HepG2 (cell line): ENCODE results near the gene ARMH3. TPM values are rescaled to one million over a fixed set of nuclear protein-coding genes. Genes with fewer than 3 reads are reported as not detected.

ENCODE experiments used
- ATAC-seq: fragments of 200-7000 bp; cut with Tn5 transposase; 3 replicates; pipeline ENCODE4 v1.9.1; 2020; ENCODE audit warnings: mild to moderate bottlenecking, moderate library complexity
- BruUV-seq: library from RNA; stranded (reverse); fragments of 400-500 nt; replicated peaks from 2 replicates; lab custom pipeline; 2021; lab: Mats Ljungman, UMichigan
- CTCF ChIA-PET: fragments of 300-600 bp; formaldehyde crosslinking; extraction: SDS; loops from one replicate; lab custom pipeline; 2021; ENCODE audit warnings: low total read pairs, inconsistent platforms, low intra/inter-chr PET ratio; lab: Yijun Ruan, JAX
- POLR2A ChIA-PET: fragments of 350-600 bp; sonication (Branson Sonifier 250); formaldehyde crosslinking; loops from one replicate; lab custom pipeline; 2020; ENCODE audit warnings: antibody characterized with exemption, inconsistent platforms; lab: Yijun Ruan, JAX
- DNase-seq: peaks from one replicate; pipeline ENCODE4 v3.0.0-alpha.2; 2015; ENCODE audit warnings: low spot score
- FAIRE-seq: peaks from 3 replicates; lab custom pipeline; 2011; peaks lifted over from hg19 to GRCh38; lab: Jason Lieb, UNC
- H2AFZ ChIP-seq: one replicate; pipeline ENCODE4 v1.6.1; 2011; ENCODE audit warnings: low read length, inconsistent platforms
- H3K27ac ChIP-seq: fragments of 300-600 bp; 3 replicates; pipeline ENCODE4 v1.8.0; 2011; ENCODE audit warnings: mixed run types, mild to moderate bottlenecking, mixed read lengths, low read length, inconsistent platforms; ENCODE audit not compliant: insufficient read depth; ENCODE audit errors: extremely low read length
- H3K27me3 ChIP-seq, 2 experiments: fragments of 200-600 bp in 1 of 2; 2 replicates in 1 of 2; 3 replicates in 1 of 2; pipeline versions ENCODE4 v1.6.0 to v1.8.0; 2011; ENCODE audit warnings: low read length in 2 of 2, mild to moderate bottlenecking in 2 of 2, moderate library complexity in 2 of 2, inconsistent platforms in 1 of 2; ENCODE audit not compliant: insufficient read depth in 2 of 2, control insufficient read depth in 1 of 2
- H3K36me3 ChIP-seq, 2 experiments: fragments of 200-600 bp in 1 of 2; replicated peaks in 1 of 2; 2 replicates in 1 of 2; 3 replicates in 1 of 2; pipeline versions ENCODE4 v1.5.1 to v1.8.0; 2011; ENCODE audit warnings: low read length in 2 of 2, inconsistent platforms in 1 of 2; ENCODE audit not compliant: insufficient read depth in 2 of 2, control insufficient read depth in 1 of 2
- H3K4me1 ChIP-seq: 2 replicates; pipeline ENCODE4 v1.5.1; 2012; ENCODE audit warnings: low read length, inconsistent platforms; ENCODE audit not compliant: insufficient read depth
- H3K4me2 ChIP-seq: 2 replicates; pipeline ENCODE4 v1.6.0; 2011; ENCODE audit warnings: low read depth, low read length, inconsistent platforms
- H3K4me3 ChIP-seq, 3 experiments: fragments of 200-600 bp in 1 of 3; sonication (generic), shearing (Covaris generic) in 1 of 3; replicated peaks in 1 of 3; 2 replicates each; pipeline ENCODE4 v1.5.1; 2011 to 2016; ENCODE audit warnings: low read length in 3 of 3, inconsistent platforms in 2 of 3, low read depth in 2 of 3, mild to moderate bottlenecking in 2 of 3, control low read depth in 1 of 3, mixed read lengths in 1 of 3; ENCODE audit not compliant: insufficient read depth in 1 of 3
- H3K79me2 ChIP-seq: one replicate; pipeline ENCODE4 v1.6.1; 2011; ENCODE audit warnings: low read length, inconsistent platforms; ENCODE audit not compliant: insufficient read depth
- H3K9ac ChIP-seq: 2 replicates; pipeline ENCODE4 v1.6.0; 2011; ENCODE audit warnings: mild to moderate bottlenecking, low read depth, low read length, inconsistent platforms; ENCODE audit not compliant: insufficient read depth
- H3K9me3 ChIP-seq: 2 replicates; pipeline ENCODE4 v1.5.1; 2012; ENCODE audit warnings: mild to moderate bottlenecking, low read length
- H4K20me1 ChIP-seq: 2 replicates; pipeline ENCODE4 v1.6.0; 2011; ENCODE audit warnings: inconsistent platforms, mild to moderate bottlenecking, low read length, moderate library complexity; ENCODE audit not compliant: insufficient read depth
- HES4 ChIP-seq: sonication (generic); formaldehyde crosslinking; IDR thresholded peaks from 2 replicates; pipeline ENCODE4 v1.9.0; 2021; ENCODE audit warnings: mild to moderate bottlenecking, missing genetic modification reagents, borderline replicate concordance
- LCORL ChIP-seq, 2 experiments: fragments of 450-650 bp in 1 of 2; sonication (generic) in 1 of 2; formaldehyde crosslinking in 1 of 2; IDR thresholded peaks; 2 replicates each; pipeline versions ENCODE4 v1.5.0 to v1.6.1; 2017 to 2020; ENCODE audit warnings: antibody characterized with exemption in 1 of 2, missing genetic modification reagents in 1 of 2
- MLLT10 ChIP-seq: sonication (generic); formaldehyde crosslinking; IDR thresholded peaks from 2 replicates; pipeline ENCODE4 v1.4.0; 2020; ENCODE audit warnings: missing genetic modification reagents
- NFIC ChIP-seq: IDR thresholded peaks from 2 replicates; pipeline ENCODE4 v1.6.1; 2012; ENCODE audit warnings: mild to moderate bottlenecking, low read length, inconsistent platforms
- RERE ChIP-seq: IDR thresholded peaks from 2 replicates; pipeline ENCODE4 v1.6.1; 2016; ENCODE audit warnings: low read depth, missing genetic modification reagents, missing compliant biosample characterization
- SETDB1 ChIP-seq: sonication (generic); formaldehyde crosslinking; IDR thresholded peaks from 2 replicates; pipeline ENCODE4 v1.5.1; 2020; ENCODE audit warnings: missing genetic modification reagents, mild to moderate bottlenecking, borderline replicate concordance
- U2AF2 ChIP-seq: fragments of 200-400 bp; formaldehyde crosslinking; IDR thresholded peaks from 2 replicates; pipeline ENCODE4 v1.6.1; 2017; ENCODE audit warnings: low read depth, mild to moderate bottlenecking, low read length
- ZFP36L2 ChIP-seq: sonication (generic); formaldehyde crosslinking; IDR thresholded peaks from 2 replicates; pipeline ENCODE4 v1.4.0; 2020; ENCODE audit warnings: missing genetic modification reagents
- ZNF317 ChIP-seq: sonication (generic); formaldehyde crosslinking; IDR thresholded peaks from 2 replicates; pipeline ENCODE4 v1.5.0; 2020; ENCODE audit warnings: mild to moderate bottlenecking, missing genetic modification reagents
- ZNF839 ChIP-seq: sonication (generic); formaldehyde crosslinking; IDR thresholded peaks from 2 replicates; pipeline ENCODE4 v1.4.0; 2020; ENCODE audit warnings: missing genetic modification reagents, mild to moderate bottlenecking, borderline replicate concordance
- WGBS: methylation state at CpG from one replicate; pipeline ENCODE4 v1.1.6; 2017; ENCODE audit warnings: low lambda C conversion rate; 5-methylcytosine and 5-hydroxymethylcytosine counted together
- in situ Hi-C: cut with HindIII; loops from 2 replicates; pipeline ENCODE4 v1.10.0; 2017; ENCODE audit warnings: low pct_unique_long_range_greater_than_20kb; ENCODE audit not compliant: extremely low pct_ligation_motif_present
- intact Hi-C: fragments of 100-400 bp; cut with micrococcal nuclease; formaldehyde crosslinking; loops from one replicate; pipeline ENCODE4 v1.10.0; 2022; ENCODE audit not compliant: unreplicated experiment
- polyA plus RNA-seq, 8 experiments: library from polyadenylated mRNA; depleted of rRNA in 3 of 8; stranded (reverse) in 7 of 8; unstranded in 1 of 8; fragments of >200 nt; fragmentation: Illumina TruSeq in 4 of 8; extraction: Trizol in 4 of 8; gene quantifications; 2 replicates each; pipeline versions ENCODE4 v1.2.1 to v1.2.3, GENCODE V29; 2011 to 2016; ENCODE audit warnings: low read depth in 4 of 8, missing spikeins in 1 of 8, mixed read lengths in 1 of 8; ENCODE audit not compliant: insufficient read depth in 1 of 8
- total RNA-seq, 5 experiments: library from RNA; depleted of rRNA; stranded (reverse); fragments of >200 nt; fragmentation: Illumina TruSeq; extraction: Trizol; gene quantifications; 2 replicates each; pipeline ENCODE4 v1.2.3, GENCODE V29; 2016; ENCODE audit warnings: low read depth in 1 of 5

The ARMH3 gene
- total and polyA plus RNA-seq, 2 of the 13 experiments (the other 11 are each of a cell fraction or from before 2014, with no cell fraction given): 8.4 to 16.9 TPM

DNA sequence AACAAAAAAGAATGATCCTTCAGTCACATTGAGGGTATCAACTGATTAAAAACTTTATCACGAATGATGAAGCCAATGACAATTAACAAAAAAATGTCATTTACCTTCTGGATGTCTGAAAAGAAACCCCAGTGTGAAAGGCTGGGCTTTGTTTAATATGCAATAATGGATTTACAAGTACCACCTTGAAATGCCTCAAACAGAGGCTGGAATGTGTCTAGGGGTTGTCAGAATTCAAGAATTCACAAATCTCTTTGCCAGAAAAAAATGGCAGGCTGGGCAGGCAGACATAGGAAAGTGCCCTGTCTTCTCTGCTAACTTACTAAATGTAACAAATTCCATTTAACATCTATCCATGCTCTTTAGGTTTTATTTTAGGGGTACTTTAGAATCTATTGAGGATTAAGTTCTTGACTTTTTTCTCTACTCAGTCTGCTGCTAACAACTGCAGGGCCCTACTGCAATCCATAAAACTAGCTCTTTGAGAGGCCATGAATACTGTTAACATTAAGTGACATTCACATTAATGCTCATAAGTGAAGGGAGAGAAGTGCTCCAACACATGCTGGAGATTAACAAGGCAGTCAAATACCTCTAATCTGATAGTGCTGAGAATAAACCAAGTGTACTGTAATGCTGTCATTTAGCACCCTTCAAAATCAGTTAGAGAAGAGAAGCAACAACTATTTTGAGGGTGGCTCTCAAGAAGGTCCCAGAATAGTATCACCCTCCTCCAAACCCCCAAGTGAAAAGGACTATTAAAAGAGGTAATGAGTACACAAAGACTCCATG lies 169.3 kb downstream of the ARMH3 start:
- H3K9me3 ChIP-seq: no peaks in the 10 kb centered on the region
- no peaks in the 10 kb centered on the region; the same call in 1 of the 2 replicates for H4K20me1 ChIP-seq
- in situ Hi-C loops (no loop called here), intact Hi-C loops (no loop called here)
- no peak overlapping the region for H2AFZ ChIP-seq
- no peak overlapping the region for H3K27ac ChIP-seq
- DNase-seq: no peak
- no peak for FAIRE-seq
- H3K4me2 ChIP-seq: no peak overlapping the region
- H3K79me2 ChIP-seq: no peaks in the 10 kb centered on the region
- ChIA-PET CTCF (no interaction called here), POLR2A (no interaction called here)
- no peak overlapping the region for H3K9ac ChIP-seq
- no peak for TF ChIP-seq ZNF839 (CRISPR knock-in tag)
- no peak for TF ChIP-seq NFIC
- no peak for TF ChIP-seq U2AF2
- TF ChIP-seq RERE (CRISPR knock-in tag): no peak
- no peak for TF ChIP-seq ZFP36L2 (CRISPR knock-in tag)
- no peak for TF ChIP-seq ZNF317 (CRISPR knock-in tag)
- no peak for TF ChIP-seq MLLT10 (CRISPR knock-in tag)
- TF ChIP-seq HES4 (CRISPR knock-in tag): no peak
- TF ChIP-seq SETDB1 (CRISPR knock-in tag): no peak
- no peak for TF ChIP-seq LCORL (IDR thresholded peaks at IDR 0.05)
- TF ChIP-seq LCORL (CRISPR knock-in tag; IDR thresholded peaks at IDR 0.05): no peak
- no peak overlapping the region for H3K4me3 ChIP-seq
- no peaks in the 10 kb centered on the region for H3K27me3 ChIP-seq
- H3K4me1 ChIP-seq: no peaks in the 10 kb centered on the region
- H3K36me3 ChIP-seq: peaks cover 5 to 10% of the 10 kb centered on the region in 2 experiments; a peak in 4 of 5 replicates
- no peak for ATAC-seq
- WGBS: 97% methylated on average over 1 of the region's 1 CpG
- BruUV-seq: no TSS peak
